Glutamatergic neuron (in vitro differentiated cells): ENCODE measurements around the gene CHST11. TPM values are rescaled to one million over a fixed set of nuclear protein-coding genes. Genes with fewer than 3 reads are reported as not detected.

Source experiments
- DNase-seq: peaks from one replicate; pipeline ENCODE4 v3.0.0; 2022
- H3K27ac Mint-ChIP-seq: one replicate; pipeline ENCODE4 v1.8.0; 2020; ENCODE audit warnings: mild to moderate bottlenecking, mixed read lengths, inconsistent platforms; ENCODE audit not compliant: unreplicated experiment
- H3K27me3 Mint-ChIP-seq: one replicate; pipeline ENCODE4 v1.8.0; 2020; ENCODE audit warnings: mild to moderate bottlenecking, moderate library complexity, mixed read lengths, inconsistent platforms; ENCODE audit not compliant: unreplicated experiment
- H3K36me3 Mint-ChIP-seq: one replicate; pipeline ENCODE4 v1.8.0; 2020; ENCODE audit warnings: mild to moderate bottlenecking, mixed read lengths, inconsistent platforms; ENCODE audit not compliant: unreplicated experiment
- H3K4me1 Mint-ChIP-seq: one replicate; pipeline ENCODE4 v1.8.0; 2020; ENCODE audit warnings: mild to moderate bottlenecking, low read depth, mixed read lengths, inconsistent platforms; ENCODE audit not compliant: unreplicated experiment
- H3K4me3 Mint-ChIP-seq: one replicate; pipeline ENCODE4 v1.8.0; 2020; ENCODE audit warnings: mild to moderate bottlenecking, mixed read lengths, inconsistent platforms; ENCODE audit not compliant: unreplicated experiment
- H3K9me3 Mint-ChIP-seq: one replicate; pipeline ENCODE4 v1.8.0; 2020; ENCODE audit warnings: mild to moderate bottlenecking, moderate library complexity, mixed read lengths, inconsistent platforms; ENCODE audit not compliant: unreplicated experiment
- total RNA-seq: library from RNA; stranded (reverse); fragmentation: NEBNext Ultra II Directional; extraction: Animal tissue kit (Norgen Biotek cat#: 25700); gene quantifications from one replicate; pipeline ENCODE4 v1.2.1, GENCODE V29; 2021; ENCODE audit not compliant: unreplicated experiment
- TF ChIP-seq, protein P1 (sequence below): fragments of 200-600 bp; sonication (generic); IDR thresholded peaks from one replicate; pipeline ENCODE4 v1.5.0; 2021; ENCODE audit not compliant: partially characterized antibody, unreplicated experiment

Gene CHST11
- total RNA-seq, 1 donor from 2014 or later, result 11.5 TPM

DNA sequence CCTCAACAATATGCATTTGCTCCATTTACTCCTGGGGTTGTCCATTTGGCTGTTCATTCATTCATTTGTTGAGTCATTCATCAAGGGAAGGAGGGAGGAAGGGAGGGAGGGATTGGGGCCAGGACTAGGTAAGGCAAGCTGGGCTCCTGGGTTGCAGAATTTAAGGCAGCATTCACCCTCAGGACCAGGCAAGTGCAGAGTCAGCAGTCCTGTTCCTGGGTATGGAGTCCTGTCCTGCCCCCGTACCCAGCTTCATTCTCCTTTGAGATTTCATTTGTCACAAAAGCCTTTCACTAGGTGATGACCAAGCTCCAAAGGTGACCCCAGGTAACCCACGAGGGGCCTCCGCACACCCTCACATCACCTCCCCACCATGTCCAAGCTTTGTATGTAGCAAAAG, 178.1 kb downstream of the CHST11 start:
- Mint-ChIP-seq H3K36me3 (peaks cover 8% of the 10 kb centered on the region), H3K4me3 (no peak overlapping the region), H3K27ac (no peak overlapping the region), H3K9me3 (peaks cover 5% of the 10 kb centered on the region), H3K4me1 (peaks cover 46% of the 10 kb centered on the region), H3K27me3 (peaks cover 13% of the 10 kb centered on the region)
- DNase-seq, result no peak
- TF ChIP-seq, protein P1, sequence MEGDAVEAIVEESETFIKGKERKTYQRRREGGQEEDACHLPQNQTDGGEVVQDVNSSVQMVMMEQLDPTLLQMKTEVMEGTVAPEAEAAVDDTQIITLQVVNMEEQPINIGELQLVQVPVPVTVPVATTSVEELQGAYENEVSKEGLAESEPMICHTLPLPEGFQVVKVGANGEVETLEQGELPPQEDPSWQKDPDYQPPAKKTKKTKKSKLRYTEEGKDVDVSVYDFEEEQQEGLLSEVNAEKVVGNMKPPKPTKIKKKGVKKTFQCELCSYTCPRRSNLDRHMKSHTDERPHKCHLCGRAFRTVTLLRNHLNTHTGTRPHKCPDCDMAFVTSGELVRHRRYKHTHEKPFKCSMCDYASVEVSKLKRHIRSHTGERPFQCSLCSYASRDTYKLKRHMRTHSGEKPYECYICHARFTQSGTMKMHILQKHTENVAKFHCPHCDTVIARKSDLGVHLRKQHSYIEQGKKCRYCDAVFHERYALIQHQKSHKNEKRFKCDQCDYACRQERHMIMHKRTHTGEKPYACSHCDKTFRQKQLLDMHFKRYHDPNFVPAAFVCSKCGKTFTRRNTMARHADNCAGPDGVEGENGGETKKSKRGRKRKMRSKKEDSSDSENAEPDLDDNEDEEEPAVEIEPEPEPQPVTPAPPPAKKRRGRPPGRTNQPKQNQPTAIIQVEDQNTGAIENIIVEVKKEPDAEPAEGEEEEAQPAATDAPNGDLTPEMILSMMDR, result no peak

DNA sequence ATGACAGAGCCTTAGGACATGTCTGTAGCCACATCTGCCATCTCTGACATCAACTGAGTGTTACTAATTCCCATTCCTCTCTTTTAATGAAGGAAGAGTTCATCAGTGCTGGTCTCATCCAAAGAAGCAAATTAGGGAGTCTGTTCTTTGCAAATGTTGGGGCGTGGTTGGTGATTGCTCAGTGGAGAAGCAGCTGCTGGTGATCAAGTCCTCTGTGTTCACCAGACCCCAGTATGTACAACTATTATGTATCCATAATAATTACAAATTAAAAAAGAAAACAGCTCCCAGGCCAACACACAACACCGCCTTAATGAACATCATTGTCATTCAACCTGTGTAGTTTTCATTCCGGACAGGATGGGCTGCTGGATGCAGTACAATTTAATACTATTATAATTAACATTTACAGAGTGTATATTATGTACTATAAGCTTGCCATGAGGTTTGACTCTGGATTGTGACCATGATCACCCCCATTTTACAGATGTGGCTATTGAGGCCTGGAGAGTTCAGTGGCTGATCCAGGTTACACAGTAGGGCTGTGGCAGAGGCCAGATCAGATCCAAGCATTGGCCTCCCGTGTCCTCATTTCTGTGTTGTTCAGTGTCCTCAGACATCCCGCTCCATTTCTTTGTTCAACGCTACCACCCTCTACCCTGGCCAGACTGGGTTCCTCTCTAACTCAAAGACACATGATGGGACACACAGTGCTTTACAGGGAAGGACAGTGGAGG, 179.0 kb downstream of the CHST11 start:
- TF ChIP-seq, protein P1, result no peak
- peaks cover 5% of the 10 kb centered on the region for H3K9me3 Mint-ChIP-seq
- H3K27me3 Mint-ChIP-seq, result peaks cover 9% of the 10 kb centered on the region
- H3K4me1 Mint-ChIP-seq, result peaks cover 37% of the 10 kb centered on the region
- peaks cover 8% of the 10 kb centered on the region for H3K36me3 Mint-ChIP-seq
- DNase-seq, result no peak
- H3K27ac Mint-ChIP-seq, result no peak overlapping the region
- H3K4me3 Mint-ChIP-seq, result no peak overlapping the region

DNA sequence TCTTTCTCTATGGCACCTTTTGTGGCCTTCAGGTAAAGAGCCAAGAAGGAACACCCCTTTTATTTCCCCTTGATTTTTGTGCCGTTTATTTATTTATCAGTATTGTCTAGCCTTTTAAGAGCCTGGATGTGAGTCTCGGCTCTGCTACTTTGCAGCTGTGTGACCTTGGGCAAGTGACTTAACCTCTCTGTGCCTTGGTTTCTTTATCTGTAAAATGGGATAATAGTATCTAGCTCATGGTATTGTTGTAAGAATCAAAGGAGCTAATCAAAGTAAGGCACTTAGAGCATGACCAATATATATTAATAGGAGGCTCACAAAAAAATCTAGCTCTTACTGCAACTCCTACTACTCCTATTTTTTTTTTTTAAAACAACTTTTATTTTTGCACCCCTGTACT, 179.7 kb downstream of the CHST11 start:
- H3K4me3 Mint-ChIP-seq, result no peak overlapping the region
- H3K27me3 Mint-ChIP-seq, result peaks cover 5% of the 10 kb centered on the region
- H3K4me1 Mint-ChIP-seq, result peaks cover 30% of the 10 kb centered on the region
- TF ChIP-seq, protein P1, result no peak
- peaks cover 8% of the 10 kb centered on the region for H3K36me3 Mint-ChIP-seq
- peaks cover 5% of the 10 kb centered on the region for H3K9me3 Mint-ChIP-seq
- DNase-seq, result no peak
- no peak overlapping the region for H3K27ac Mint-ChIP-seq

DNA sequence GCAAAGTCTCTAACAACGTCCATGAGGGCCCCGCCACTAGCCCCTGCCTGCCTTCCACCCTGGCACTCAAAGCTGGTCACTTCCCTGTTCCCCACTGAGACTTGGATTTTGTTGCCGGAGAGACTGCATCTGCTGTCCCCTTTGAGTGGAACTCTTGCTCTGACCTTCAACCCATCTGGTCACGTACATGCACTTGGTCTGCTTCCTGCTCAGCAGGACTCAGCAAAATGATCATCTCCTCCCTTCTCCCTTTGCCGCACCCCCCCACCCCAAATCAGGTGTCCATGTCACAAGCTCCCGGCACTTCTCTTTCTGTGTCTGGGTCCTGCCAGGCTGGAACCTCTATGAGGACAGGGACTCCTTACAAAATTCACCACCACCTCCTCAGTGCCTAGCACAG, 180.9 kb downstream of the CHST11 start:
- Mint-ChIP-seq H3K27me3 (peaks cover 4% of the 10 kb centered on the region), H3K27ac (no peak overlapping the region), H3K9me3 (peaks cover 5% of the 10 kb centered on the region), H3K36me3 (peaks cover 8% of the 10 kb centered on the region), H3K4me3 (no peak overlapping the region), H3K4me1 (peaks cover 20% of the 10 kb centered on the region)
- TF ChIP-seq, protein P1, result no peak
- DNase-seq, result no peak

DNA sequence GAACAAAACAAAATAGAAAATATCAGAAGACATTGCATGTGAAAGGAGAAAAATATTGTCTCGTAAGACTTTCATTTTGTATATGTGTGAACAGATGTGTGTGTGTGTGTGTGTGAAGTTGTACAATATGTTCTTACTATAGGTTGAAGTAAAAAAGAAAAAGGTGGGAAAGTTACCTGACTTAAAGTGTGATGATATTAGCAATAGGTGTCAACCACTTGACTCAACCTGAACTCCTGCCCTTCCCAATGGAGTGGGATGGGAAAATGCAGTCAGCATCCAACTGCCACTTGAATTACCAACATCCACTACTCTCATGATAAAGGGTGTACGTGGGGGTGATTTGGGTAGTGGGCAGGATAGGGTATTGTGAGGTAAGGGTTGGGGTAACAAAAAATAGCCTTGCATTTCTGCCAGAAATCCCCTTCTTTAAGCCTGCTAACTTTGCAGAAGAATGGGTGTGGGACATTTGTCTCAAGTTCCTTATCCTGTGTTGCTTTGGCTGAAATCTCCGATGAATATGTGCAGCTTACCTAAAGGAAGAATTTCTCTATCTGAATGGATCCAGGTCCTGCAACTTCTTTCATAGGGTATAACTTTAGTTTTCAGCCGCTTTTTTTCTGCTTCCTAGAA, 181.6 kb downstream of the CHST11 start:
- H3K27ac Mint-ChIP-seq, result no peak overlapping the region
- no peak overlapping the region for H3K4me3 Mint-ChIP-seq
- peaks cover 1% of the 10 kb centered on the region for H3K27me3 Mint-ChIP-seq
- TF ChIP-seq, protein P1, result no peak
- H3K9me3 Mint-ChIP-seq, result peaks cover 5% of the 10 kb centered on the region
- H3K4me1 Mint-ChIP-seq, result peaks cover 17% of the 10 kb centered on the region
- no peak for DNase-seq
- peaks cover 8% of the 10 kb centered on the region for H3K36me3 Mint-ChIP-seq
